ENCODE data around the gene TUSC2. TPM values are rescaled to one million over a fixed set of nuclear protein-coding genes. Genes with fewer than 3 reads are reported as not detected.
"Not testable (repeated sequence)": the region's sequence is repeated elsewhere in the genome, so short reads cannot be mapped to it uniquely, and the experiment has no call there.

TUSC2 gene
- total RNA-seq, 1 experiment from 2014 or later, result 29.2 TPM

DNA sequence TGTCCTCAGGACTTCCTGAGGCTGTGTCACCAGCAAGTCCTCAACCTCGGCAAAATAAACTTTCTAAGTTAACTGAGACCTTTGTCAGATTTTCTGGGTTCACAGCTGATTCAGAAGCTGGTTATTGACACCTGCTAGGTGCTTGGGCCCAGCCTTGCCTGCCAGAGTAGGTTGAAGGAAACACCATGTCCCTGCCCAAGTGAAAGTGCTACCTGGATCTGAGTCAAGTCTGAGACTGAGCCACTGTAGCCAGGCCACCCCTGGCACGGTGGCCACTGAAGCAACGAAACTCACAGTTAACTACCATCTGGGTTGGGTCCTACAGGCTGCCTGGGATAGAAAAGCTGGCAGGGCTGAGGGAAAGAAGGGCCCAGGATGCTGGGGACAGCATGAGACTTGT, 13.7 kb downstream of the TUSC2 start:
- Mint-ChIP-seq H3K4me3 (ENCODE audit: low read depth, unreplicated experiment) (no peak overlapping the region), H3K36me3 (ENCODE audit: insufficient read depth, unreplicated experiment) (peaks cover 20% of the 10 kb centered on the region), H3K27ac (ENCODE audit: unreplicated experiment) (no peak overlapping the region), H3K4me1 (ENCODE audit: low read depth, unreplicated experiment) (peaks cover 28% of the 10 kb centered on the region), H3K9me3 (ENCODE audit: low read depth, unreplicated experiment) (no peaks in the 10 kb centered on the region), H3K27me3 (ENCODE audit: unreplicated experiment) (no peaks in the 10 kb centered on the region)
- TF ChIP-seq, protein P1, sequence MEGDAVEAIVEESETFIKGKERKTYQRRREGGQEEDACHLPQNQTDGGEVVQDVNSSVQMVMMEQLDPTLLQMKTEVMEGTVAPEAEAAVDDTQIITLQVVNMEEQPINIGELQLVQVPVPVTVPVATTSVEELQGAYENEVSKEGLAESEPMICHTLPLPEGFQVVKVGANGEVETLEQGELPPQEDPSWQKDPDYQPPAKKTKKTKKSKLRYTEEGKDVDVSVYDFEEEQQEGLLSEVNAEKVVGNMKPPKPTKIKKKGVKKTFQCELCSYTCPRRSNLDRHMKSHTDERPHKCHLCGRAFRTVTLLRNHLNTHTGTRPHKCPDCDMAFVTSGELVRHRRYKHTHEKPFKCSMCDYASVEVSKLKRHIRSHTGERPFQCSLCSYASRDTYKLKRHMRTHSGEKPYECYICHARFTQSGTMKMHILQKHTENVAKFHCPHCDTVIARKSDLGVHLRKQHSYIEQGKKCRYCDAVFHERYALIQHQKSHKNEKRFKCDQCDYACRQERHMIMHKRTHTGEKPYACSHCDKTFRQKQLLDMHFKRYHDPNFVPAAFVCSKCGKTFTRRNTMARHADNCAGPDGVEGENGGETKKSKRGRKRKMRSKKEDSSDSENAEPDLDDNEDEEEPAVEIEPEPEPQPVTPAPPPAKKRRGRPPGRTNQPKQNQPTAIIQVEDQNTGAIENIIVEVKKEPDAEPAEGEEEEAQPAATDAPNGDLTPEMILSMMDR (IDR thresholded peaks at IDR 0.05; ENCODE audit: unreplicated experiment), result no peak
- CTCF ChIA-PET, result interaction anchor here (1.1 kb wide), 1 partner anchor 22 kb away, joined by 3 read pairs; no protein-coding TSS in a partner anchor
- no peak for DNase-seq
- intact Hi-C loops (cut with micrococcal nuclease; ENCODE audit: unreplicated experiment), result no loop called here
- BruUV-seq (replicated peaks), result no TSS peak

DNA sequence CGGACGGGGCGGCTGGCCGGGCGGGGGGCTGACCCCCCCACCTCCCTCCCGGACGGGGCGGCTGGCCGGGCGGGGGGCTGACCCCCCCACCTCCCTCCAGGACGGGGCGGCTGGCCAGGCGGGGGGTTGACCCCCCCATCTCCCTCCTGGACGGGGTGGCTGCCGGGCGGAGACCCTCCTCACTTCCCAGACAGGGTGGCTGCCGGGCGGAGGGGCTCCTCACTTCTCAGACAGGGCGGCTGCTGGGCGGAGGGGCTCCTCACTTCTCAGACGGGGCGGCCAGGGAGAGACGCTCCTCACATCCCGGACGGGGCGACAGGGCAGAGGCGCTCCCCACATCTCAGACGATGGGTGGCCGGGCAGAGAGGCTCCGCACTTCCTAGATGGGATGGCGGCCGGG, 16.0 kb downstream of the TUSC2 start:
- H3K4me1 Mint-ChIP-seq (ENCODE audit: low read depth, unreplicated experiment), result peaks cover 27% of the 10 kb centered on the region
- H3K27me3 Mint-ChIP-seq (ENCODE audit: unreplicated experiment); H3K9me3 Mint-ChIP-seq (ENCODE audit: low read depth, unreplicated experiment); H3K36me3 Mint-ChIP-seq (ENCODE audit: insufficient read depth, unreplicated experiment); H3K4me3 Mint-ChIP-seq (ENCODE audit: low read depth, unreplicated experiment); DNase-seq; H3K27ac Mint-ChIP-seq (ENCODE audit: unreplicated experiment); CTCF ChIA-PET; BruUV-seq (replicated peaks); intact Hi-C loops (cut with micrococcal nuclease; ENCODE audit: unreplicated experiment): not testable (repeated sequence)

DNA sequence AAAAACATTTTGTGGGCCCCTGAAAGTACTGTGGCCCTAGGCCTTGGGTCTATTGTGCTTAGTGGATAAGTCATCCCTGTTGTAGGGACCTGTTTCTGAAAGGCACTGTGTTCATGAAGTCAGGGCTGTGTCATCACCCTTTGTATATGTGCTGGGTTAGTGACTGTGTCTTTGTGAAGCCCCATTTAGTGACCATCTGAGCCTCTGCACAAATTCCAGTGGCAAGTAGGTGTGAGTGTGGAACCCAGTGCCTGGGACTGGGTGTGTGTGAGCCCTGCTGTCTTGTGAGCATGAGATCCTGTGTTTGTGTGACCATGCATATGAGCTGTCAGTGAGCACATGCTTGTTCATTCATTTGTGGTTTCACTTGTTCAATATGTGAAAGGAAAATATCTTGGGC, 23.4 kb downstream of the TUSC2 start:
- peaks cover 17% of the 10 kb centered on the region for H3K4me1 Mint-ChIP-seq (ENCODE audit: low read depth, unreplicated experiment)
- no peaks in the 10 kb centered on the region for H3K27me3 Mint-ChIP-seq (ENCODE audit: unreplicated experiment)
- H3K36me3 Mint-ChIP-seq (ENCODE audit: insufficient read depth, unreplicated experiment), result peaks cover 15% of the 10 kb centered on the region
- intact Hi-C loops (cut with micrococcal nuclease; ENCODE audit: unreplicated experiment), result no loop called here
- no peak overlapping the region for H3K4me3 Mint-ChIP-seq (ENCODE audit: low read depth, unreplicated experiment)
- no peaks in the 10 kb centered on the region for H3K9me3 Mint-ChIP-seq (ENCODE audit: low read depth, unreplicated experiment)
- no peak for DNase-seq
- TF ChIP-seq, protein P1 (IDR thresholded peaks at IDR 0.05; ENCODE audit: unreplicated experiment), result no peak
- BruUV-seq (replicated peaks), result no TSS peak
- CTCF ChIA-PET, result interaction anchor here (0.7 kb wide), 1 partner anchor 12 kb away, joined by 5 read pairs; no protein-coding TSS in a partner anchor
- H3K27ac Mint-ChIP-seq (ENCODE audit: unreplicated experiment), result no peak overlapping the region

DNA sequence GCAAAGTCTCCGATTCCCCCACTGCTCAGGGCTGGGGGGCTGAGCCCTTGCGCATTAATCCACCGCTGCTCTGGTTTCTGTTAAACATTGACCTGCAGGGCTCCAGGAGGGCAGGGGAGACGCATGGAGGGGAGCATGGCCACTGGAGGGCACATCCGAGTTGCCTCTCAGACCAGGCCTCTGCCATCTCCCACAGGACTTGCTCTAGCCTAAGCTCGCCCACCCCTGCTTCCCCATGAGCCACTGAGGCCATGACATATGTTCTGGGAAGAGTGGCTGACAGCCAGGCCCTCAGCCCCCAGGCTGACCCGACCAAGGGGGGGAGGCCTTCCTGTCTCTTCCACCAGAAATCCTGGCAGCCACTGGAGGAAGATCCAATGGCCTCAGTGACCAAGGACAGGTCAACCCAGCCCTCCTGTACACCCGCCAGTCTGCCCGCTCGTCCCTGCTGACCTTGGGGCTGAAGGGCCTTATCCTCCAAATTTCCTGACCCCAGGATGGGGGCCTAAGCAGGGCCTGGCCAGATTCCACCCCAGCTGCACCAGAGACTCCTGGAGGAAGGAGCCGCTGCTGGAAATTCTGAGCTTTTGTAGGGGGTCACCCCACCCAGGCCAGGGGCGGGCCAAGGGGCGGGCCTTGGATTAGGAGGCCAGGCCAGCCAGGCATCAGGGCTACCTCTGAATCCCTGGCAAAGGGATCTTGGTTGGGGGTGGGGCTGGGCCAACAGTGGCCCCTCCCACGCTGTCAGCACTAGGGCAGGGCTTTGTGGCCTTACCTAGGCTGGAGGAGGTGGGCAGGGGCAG, 24.8 kb downstream of the TUSC2 start, which contains the start of gene HYAL1:
HYAL1 (minus strand) TSS at position 562 of the 803 bp plus-strand sequence. CDS start 618 bp downstream, outside the sequence.
- Mint-ChIP-seq H3K27ac (ENCODE audit: unreplicated experiment) (no peak within 1 kb of the TSS), H3K27me3 (ENCODE audit: unreplicated experiment) (no peaks in the 10 kb centered on the region), H3K9me3 (ENCODE audit: low read depth, unreplicated experiment) (no peaks in the 10 kb centered on the region), H3K4me1 (ENCODE audit: low read depth, unreplicated experiment) (peaks cover 20% of the 10 kb centered on the region), H3K4me3 (ENCODE audit: low read depth, unreplicated experiment) (no peak within 1 kb of the TSS), H3K36me3 (ENCODE audit: insufficient read depth, unreplicated experiment) (peaks cover 25% of the 10 kb centered on the region)
- no TSS peak for BruUV-seq (replicated peaks)
- intact Hi-C loops (cut with micrococcal nuclease; ENCODE audit: unreplicated experiment), result no loop called here
- peak; percentile 29 for DNase-seq
- CTCF ChIA-PET, result interaction anchor here (0.8 to 1.2 kb wide), 2 partner anchors 14 to 21 kb away, joined by 3 to 7 read pairs; no protein-coding TSS in a partner anchor
- TF ChIP-seq, protein P1 (IDR thresholded peaks at IDR 0.05; ENCODE audit: unreplicated experiment), result no peak

Measured in Calu3 (cell line).